GM11168 (cell line): ENCODE data around the gene SLC39A8.
"Not testable (repeated sequence)": the region's sequence is repeated elsewhere in the genome, so short reads cannot be mapped to it uniquely, and the experiment has no call there.

Experiments
- in situ Hi-C: fragments of 300-500 bp; cut with MboI; formaldehyde crosslinking; loops from one replicate; pipeline ENCODE4 v1.12.0; 2022; ENCODE audit warnings: low sequenced_read_pairs; ENCODE audit not compliant: unreplicated experiment

SLC39A8 gene

GRCh38 chr4:102308032-102308799 is 37.1 kb downstream of the SLC39A8 start:
- in situ Hi-C loops: no loop called here

- in situ Hi-C loops: no loop called here
Observed at GRCh38 chr4:102305666-102306065, 39.6 kb downstream of the SLC39A8 start.

GRCh38 chr4:102302762-102303161 is 42.5 kb downstream of the SLC39A8 start:
- in situ Hi-C loops: no loop called here

- in situ Hi-C loops: no loop called here
Observed at GRCh38 chr4:102301167-102301566, 44.1 kb downstream of the SLC39A8 start.

GRCh38 chr4:102299354-102300107 is 45.8 kb downstream of the SLC39A8 start:
- in situ Hi-C loops: no loop called here

- in situ Hi-C loops: no loop called here
Observed at GRCh38 chr4:102298716-102299115, 46.6 kb downstream of the SLC39A8 start.

GRCh38 chr4:102295153-102295862 is 50.0 kb downstream of the SLC39A8 start:
- in situ Hi-C loops: no loop called here

- in situ Hi-C loops: no loop called here
Observed at GRCh38 chr4:102288497-102288896, 56.8 kb downstream of the SLC39A8 start.

- in situ Hi-C loops: no loop called here
Observed at GRCh38 chr4:102285831-102286230, 59.5 kb downstream of the SLC39A8 start.

- in situ Hi-C loops: no loop called here
Observed at GRCh38 chr4:102281171-102281839, 64.0 kb downstream of the SLC39A8 start.

- in situ Hi-C loops: not testable (repeated sequence)
Observed at GRCh38 chr4:102273317-102273716, 72.0 kb downstream of the SLC39A8 start.

- in situ Hi-C loops: no loop called here
Observed at GRCh38 chr4:102272318-102272717, 73.0 kb downstream of the SLC39A8 start.

GRCh38 chr4:102268355-102268754 is 76.9 kb downstream of the SLC39A8 start:
- in situ Hi-C loops: no loop called here

GRCh38 chr4:102263024-102263787 is 82.1 kb downstream of the SLC39A8 start:
- in situ Hi-C loops: no loop called here

- in situ Hi-C loops: no loop called here
Observed at GRCh38 chr4:102259702-102260101, 85.6 kb downstream of the SLC39A8 start.

GRCh38 chr4:102259081-102259480 is 86.2 kb downstream of the SLC39A8 start:
- in situ Hi-C loops: no loop called here

- in situ Hi-C loops: no loop called here
Observed at GRCh38 chr4:102256321-102256720, 89.0 kb downstream of the SLC39A8 start.

- in situ Hi-C loops: no loop called here
Observed at GRCh38 chr4:102253860-102254259, 91.4 kb downstream of the SLC39A8 start.

GRCh38 chr4:102252171-102252570 is 93.1 kb downstream of the SLC39A8 start:
- in situ Hi-C loops: no loop called here

GRCh38 chr4:102250341-102250740 is 94.9 kb downstream of the SLC39A8 start:
- in situ Hi-C loops: no loop called here
